Neutrophil (primary cell): ENCODE results near the gene CLCNKA.

Experiments
- H3K27ac ChIP-seq: fragments of 200-600 bp; sonication (generic); 2 replicates; pipeline ENCODE4 v1.5.1; 2016; ENCODE audit warnings: mild to moderate bottlenecking, moderate library complexity
- H3K27me3 ChIP-seq: fragments of 200-600 bp; sonication (generic); 2 replicates; pipeline ENCODE4 v1.6.0; 2016; ENCODE audit warnings: mild to moderate bottlenecking
- H3K36me3 ChIP-seq: fragments of 200-600 bp; sonication (generic); 2 replicates; pipeline ENCODE4 v1.5.1; 2017
- H3K4me1 ChIP-seq, 2 experiments: fragments of 200-600 bp in 1 of 2; sonication (generic) in 1 of 2; 1 replicate in 1 of 2; 2 replicates in 1 of 2; pipeline versions ENCODE4 v1.5.1 to v1.6.1; 2013 to 2016; ENCODE audit warnings: low read depth in 1 of 2, low read length in 1 of 2, mild to moderate bottlenecking in 1 of 2, moderate library complexity in 1 of 2; ENCODE audit not compliant: control insufficient read depth in 1 of 2, insufficient read depth in 1 of 2
- H3K4me3 ChIP-seq, 2 experiments: fragments of 200-600 bp in 1 of 2; sonication (generic) in 1 of 2; 1 replicate in 1 of 2; 2 replicates in 1 of 2; pipeline ENCODE4 v1.5.1; 2013 to 2016; ENCODE audit warnings: low read depth in 1 of 2, low read length in 1 of 2, mild to moderate bottlenecking in 1 of 2, moderate library complexity in 1 of 2
- H3K9me3 ChIP-seq: fragments of 200-600 bp; sonication (generic); 2 replicates; pipeline ENCODE4 v1.5.1; 2016
- TF ChIP-seq, protein P1 (sequence below): fragments of 200-600 bp; sonication (generic); IDR thresholded peaks from 2 replicates; pipeline ENCODE4 v1.5.1; 2016; ENCODE audit warnings: antibody characterized with exemption

CLCNKA gene

GRCh38 chr1:16065269-16065576, 43.4 kb downstream of the CLCNKA start:
- no peak overlapping the region for H3K4me3 ChIP-seq
- peaks cover 54% of the 10 kb centered on the region for H3K27me3 ChIP-seq
- H3K36me3 ChIP-seq: no peaks in the 10 kb centered on the region
- no peak overlapping the region for H3K27ac ChIP-seq
- no peaks in the 10 kb centered on the region for H3K9me3 ChIP-seq
- TF ChIP-seq, protein P1, sequence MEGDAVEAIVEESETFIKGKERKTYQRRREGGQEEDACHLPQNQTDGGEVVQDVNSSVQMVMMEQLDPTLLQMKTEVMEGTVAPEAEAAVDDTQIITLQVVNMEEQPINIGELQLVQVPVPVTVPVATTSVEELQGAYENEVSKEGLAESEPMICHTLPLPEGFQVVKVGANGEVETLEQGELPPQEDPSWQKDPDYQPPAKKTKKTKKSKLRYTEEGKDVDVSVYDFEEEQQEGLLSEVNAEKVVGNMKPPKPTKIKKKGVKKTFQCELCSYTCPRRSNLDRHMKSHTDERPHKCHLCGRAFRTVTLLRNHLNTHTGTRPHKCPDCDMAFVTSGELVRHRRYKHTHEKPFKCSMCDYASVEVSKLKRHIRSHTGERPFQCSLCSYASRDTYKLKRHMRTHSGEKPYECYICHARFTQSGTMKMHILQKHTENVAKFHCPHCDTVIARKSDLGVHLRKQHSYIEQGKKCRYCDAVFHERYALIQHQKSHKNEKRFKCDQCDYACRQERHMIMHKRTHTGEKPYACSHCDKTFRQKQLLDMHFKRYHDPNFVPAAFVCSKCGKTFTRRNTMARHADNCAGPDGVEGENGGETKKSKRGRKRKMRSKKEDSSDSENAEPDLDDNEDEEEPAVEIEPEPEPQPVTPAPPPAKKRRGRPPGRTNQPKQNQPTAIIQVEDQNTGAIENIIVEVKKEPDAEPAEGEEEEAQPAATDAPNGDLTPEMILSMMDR: no peak
- H3K4me1 ChIP-seq: no peaks in the 10 kb centered on the region

- Histone ChIP-seq H3K4me3 (no peak overlapping the region), H3K27ac (no peak overlapping the region), H3K9me3 (no peaks in the 10 kb centered on the region), H3K4me1 (no peaks in the 10 kb centered on the region), H3K27me3 (peaks cover 64% of the 10 kb centered on the region), H3K36me3 (no peaks in the 10 kb centered on the region)
- TF ChIP-seq, protein P1: no peak
These were observed 44.4 kb downstream of the CLCNKA start for GRCh38 chr1:16066245-16066644.

- H3K9me3 ChIP-seq: no peaks in the 10 kb centered on the region
- TF ChIP-seq, protein P1: no peak
- peaks cover 74% of the 10 kb centered on the region for H3K27me3 ChIP-seq
- no peaks in the 10 kb centered on the region for H3K4me1 ChIP-seq
- no peak overlapping the region for H3K27ac ChIP-seq
- H3K4me3 ChIP-seq: no peak overlapping the region
- H3K36me3 ChIP-seq: no peaks in the 10 kb centered on the region
These were observed 45.4 kb downstream of the CLCNKA start for GRCh38 chr1:16067127-16067768.

GRCh38 chr1:16067933-16068332, 46.1 kb downstream of the CLCNKA start:
- H3K4me3 ChIP-seq: no peak overlapping the region
- peaks cover 81% of the 10 kb centered on the region for H3K27me3 ChIP-seq
- TF ChIP-seq, protein P1: no peak
- no peaks in the 10 kb centered on the region for H3K36me3 ChIP-seq
- no peak overlapping the region for H3K27ac ChIP-seq
- H3K4me1 ChIP-seq: no peaks in the 10 kb centered on the region
- H3K9me3 ChIP-seq: no peaks in the 10 kb centered on the region

DNA sequence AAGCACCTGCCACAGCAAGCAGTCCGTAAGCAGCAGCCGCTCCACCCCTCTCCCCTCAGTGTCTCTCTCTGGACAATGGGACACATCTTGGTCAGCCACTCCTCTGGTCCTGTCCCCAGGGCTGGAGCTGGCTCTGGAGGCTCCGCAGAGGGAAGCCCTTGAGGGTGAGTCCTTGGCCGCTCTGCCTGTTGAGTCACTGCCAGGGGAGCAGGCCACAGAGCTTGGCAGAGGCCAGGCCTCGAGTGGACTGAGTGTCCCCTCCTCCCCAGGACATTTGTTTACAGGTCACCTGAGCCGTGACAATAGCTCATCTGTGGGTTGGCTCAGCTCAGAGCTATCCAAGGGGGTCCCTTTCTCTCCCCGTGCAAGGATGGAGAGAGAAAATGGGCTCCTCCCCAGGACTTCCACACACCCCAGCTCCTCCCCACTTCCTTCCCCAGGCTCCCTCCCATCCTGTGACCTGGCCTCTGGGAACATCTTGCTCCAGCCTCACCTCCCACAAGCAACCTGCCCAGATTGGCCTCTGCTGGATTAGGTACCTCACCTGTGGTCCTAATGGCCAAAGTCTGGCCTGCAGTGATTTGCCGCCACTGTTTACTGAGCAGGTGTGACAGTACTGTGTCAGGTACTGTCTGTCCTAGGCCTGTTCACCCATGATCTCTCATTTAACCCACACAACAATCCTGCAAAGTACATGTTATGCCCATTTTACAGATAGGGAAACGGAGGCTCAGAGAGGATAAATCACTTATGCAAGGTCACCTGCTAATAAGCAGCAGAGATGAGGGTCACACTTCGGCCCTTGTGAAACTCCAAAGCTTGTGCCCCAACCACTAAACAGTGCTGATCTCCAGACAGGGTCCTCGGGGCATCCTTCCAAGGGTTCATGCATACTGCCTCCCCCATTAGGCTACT, 46.8 kb downstream of the CLCNKA start:
- Histone ChIP-seq H3K27ac (no peak overlapping the region), H3K4me3 (no peak overlapping the region), H3K9me3 (no peaks in the 10 kb centered on the region), H3K27me3 (peaks cover 83% of the 10 kb centered on the region), H3K4me1 (peaks cover under 1 to 3% of the 10 kb centered on the region in 2 experiments), H3K36me3 (no peaks in the 10 kb centered on the region)
- TF ChIP-seq, protein P1: no peak
